GM20000 (cell line): ENCODE results near the gene PPDPF.

Source experiments
- DNase-seq: peaks from one replicate; pipeline ENCODE4 v3.0.0; 2012; ENCODE audit warnings: low spot score
- TF ChIP-seq, protein P1 (sequence below): IDR thresholded peaks from 2 replicates; pipeline ENCODE4 v1.5.1; 2012; ENCODE audit warnings: mild to moderate bottlenecking, control low read depth; ENCODE audit errors: extremely low read depth, missing control alignments

PPDPF gene

DNA sequence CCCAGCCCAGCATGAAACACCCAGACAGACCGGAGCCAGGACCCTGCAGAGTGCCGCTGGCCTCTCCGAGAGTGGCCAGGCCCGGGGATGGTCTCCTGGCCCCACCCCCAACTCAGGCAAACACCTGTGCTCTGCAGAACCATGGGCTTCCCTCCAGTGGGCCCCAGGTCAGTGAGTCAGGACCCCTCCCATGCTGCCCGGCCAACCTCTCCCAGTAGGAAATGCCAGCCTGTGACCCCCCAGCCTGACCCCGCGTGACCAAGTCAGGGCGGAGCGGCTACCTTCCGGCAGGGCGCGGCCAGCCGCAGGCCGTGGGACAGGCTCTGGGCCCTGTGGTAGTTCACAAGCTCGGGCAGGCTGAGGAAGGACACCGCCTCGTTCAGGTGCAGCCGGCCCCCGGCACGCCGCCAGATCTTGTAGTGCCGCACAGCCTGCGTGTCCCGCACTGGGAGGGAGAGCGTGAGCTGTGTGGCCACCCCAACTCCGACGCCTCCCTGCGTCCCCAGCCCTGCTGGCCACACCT lies 13.4 kb downstream of the PPDPF start:
- TF ChIP-seq, protein P1, sequence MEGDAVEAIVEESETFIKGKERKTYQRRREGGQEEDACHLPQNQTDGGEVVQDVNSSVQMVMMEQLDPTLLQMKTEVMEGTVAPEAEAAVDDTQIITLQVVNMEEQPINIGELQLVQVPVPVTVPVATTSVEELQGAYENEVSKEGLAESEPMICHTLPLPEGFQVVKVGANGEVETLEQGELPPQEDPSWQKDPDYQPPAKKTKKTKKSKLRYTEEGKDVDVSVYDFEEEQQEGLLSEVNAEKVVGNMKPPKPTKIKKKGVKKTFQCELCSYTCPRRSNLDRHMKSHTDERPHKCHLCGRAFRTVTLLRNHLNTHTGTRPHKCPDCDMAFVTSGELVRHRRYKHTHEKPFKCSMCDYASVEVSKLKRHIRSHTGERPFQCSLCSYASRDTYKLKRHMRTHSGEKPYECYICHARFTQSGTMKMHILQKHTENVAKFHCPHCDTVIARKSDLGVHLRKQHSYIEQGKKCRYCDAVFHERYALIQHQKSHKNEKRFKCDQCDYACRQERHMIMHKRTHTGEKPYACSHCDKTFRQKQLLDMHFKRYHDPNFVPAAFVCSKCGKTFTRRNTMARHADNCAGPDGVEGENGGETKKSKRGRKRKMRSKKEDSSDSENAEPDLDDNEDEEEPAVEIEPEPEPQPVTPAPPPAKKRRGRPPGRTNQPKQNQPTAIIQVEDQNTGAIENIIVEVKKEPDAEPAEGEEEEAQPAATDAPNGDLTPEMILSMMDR, result no peak
- no peak for DNase-seq

GRCh38 chr20:63534427-63534830 lies 13.9 kb downstream of the PPDPF start:
- DNase-seq, result no peak
- TF ChIP-seq, protein P1, result no peak

GRCh38 chr20:63534831-63535651 lies 14.5 kb downstream of the PPDPF start:
- DNase-seq, result no peak
- TF ChIP-seq, protein P1, result no peak

GRCh38 chr20:63536241-63536977 lies 15.8 kb downstream of the PPDPF start:
- no peak for DNase-seq
- TF ChIP-seq, protein P1, result no peak

DNA sequence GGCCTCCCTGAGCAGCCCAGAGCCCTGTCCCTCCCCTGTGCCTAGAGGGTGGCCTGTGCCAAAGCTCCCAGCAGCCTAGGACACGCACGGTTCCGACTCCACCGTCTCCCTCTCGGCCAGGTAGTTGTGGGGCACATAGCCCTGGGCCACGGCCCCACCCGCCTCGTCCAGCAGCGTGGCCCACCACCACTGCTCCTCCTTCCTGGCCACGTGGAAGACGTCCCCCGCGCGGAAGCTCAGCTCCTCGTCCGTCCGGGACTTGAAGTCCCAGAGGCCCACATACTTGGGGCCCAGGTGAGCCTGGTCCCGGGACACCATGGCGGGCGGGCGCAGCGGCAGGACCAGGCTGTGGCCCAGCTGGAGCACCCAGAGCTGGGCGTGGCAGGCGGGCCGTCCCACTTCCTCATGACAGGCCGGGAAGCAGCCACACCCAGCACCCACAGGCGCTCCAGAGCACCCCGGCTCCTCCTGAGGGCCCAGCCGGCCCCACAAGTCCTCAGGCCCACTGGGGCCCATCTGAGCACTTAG lies 16.5 kb downstream of the PPDPF start, which contains the start of gene PTK6:
Gene PTK6 (minus strand): TSS at position 380 of the 528 bp plus-strand sequence. CDS start 62 bp downstream, at position 318.
- DNase-seq, result peak; percentile 83
- TF ChIP-seq, protein P1, result no peak

- DNase-seq, result peak; percentile 100
- TF ChIP-seq, protein P1, result peak; percentile 82
Measured at GRCh38 chr20:63537525-63538203, 17.1 kb downstream of the PPDPF start.
